A673 (cell line): Measurements from ENCODE around the gene PFN3.
A peak's percentile ranks its signal among the peaks of the same experiment; 100 is the strongest.

Experiments
- EZH2 ChIP-seq: fragments of 200-600 bp; sonication (generic); IDR thresholded peaks from 2 replicates; pipeline ENCODE4 v1.6.1; 2017; ENCODE audit warnings: borderline replicate concordance, low read depth, mild to moderate bottlenecking, mixed read lengths, antibody characterized with exemption, low read length; ENCODE audit not compliant: poor library complexity, severe bottlenecking
- TF ChIP-seq, protein P1 (sequence below): fragments of 300-800, 200-600 bp; sonication (generic); conservative IDR thresholded peaks from 2 replicates; pipeline ENCODE4 v1.5.1; 2017; ENCODE audit warnings: low read depth, mild to moderate bottlenecking, antibody characterized with exemption, low read length, moderate library complexity, mixed read lengths

- TF ChIP-seq, protein P1, sequence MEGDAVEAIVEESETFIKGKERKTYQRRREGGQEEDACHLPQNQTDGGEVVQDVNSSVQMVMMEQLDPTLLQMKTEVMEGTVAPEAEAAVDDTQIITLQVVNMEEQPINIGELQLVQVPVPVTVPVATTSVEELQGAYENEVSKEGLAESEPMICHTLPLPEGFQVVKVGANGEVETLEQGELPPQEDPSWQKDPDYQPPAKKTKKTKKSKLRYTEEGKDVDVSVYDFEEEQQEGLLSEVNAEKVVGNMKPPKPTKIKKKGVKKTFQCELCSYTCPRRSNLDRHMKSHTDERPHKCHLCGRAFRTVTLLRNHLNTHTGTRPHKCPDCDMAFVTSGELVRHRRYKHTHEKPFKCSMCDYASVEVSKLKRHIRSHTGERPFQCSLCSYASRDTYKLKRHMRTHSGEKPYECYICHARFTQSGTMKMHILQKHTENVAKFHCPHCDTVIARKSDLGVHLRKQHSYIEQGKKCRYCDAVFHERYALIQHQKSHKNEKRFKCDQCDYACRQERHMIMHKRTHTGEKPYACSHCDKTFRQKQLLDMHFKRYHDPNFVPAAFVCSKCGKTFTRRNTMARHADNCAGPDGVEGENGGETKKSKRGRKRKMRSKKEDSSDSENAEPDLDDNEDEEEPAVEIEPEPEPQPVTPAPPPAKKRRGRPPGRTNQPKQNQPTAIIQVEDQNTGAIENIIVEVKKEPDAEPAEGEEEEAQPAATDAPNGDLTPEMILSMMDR, result peak; percentile 85
- TF ChIP-seq EZH2, result no peak
Observed at GRCh38 chr5:177390363-177391300, 9.8 kb downstream of the PFN3 start.
